BLaER1 treated with 17β-estradiol and CSF1 and Interleukin-3, amounts not matched to agents 10 nM and 100 nM (cell line): Measurements from ENCODE around the gene VRTN.

Source experiments
- H3K27ac ChIP-seq, 11 experiments: shearing (Covaris generic); formaldehyde crosslinking; 2 replicates each; pipeline ENCODE4 v1.8.1; 2022
- H3K27me3 ChIP-seq, 11 experiments: shearing (Covaris generic); formaldehyde crosslinking; 2 replicates each; pipeline ENCODE4 v1.8.1; 2022
- H3K36me3 ChIP-seq, 11 experiments: shearing (Covaris generic); formaldehyde crosslinking; 2 replicates each; pipeline ENCODE4 v1.8.1; 2022
- H3K4me1 ChIP-seq, 10 experiments: shearing (Covaris generic); formaldehyde crosslinking; 2 replicates each; pipeline ENCODE4 v1.8.1; 2022
- H3K4me2 ChIP-seq, 11 experiments: shearing (Covaris generic); formaldehyde crosslinking; 2 replicates each; pipeline ENCODE4 v1.8.1; 2022
- H3K4me3 ChIP-seq, 10 experiments: shearing (Covaris generic); formaldehyde crosslinking; 2 replicates each; pipeline ENCODE4 v1.8.1; 2022
- H3K9ac ChIP-seq, 11 experiments: shearing (Covaris generic); formaldehyde crosslinking; 2 replicates each; pipeline ENCODE4 v1.8.1; 2022
- H3K9me3 ChIP-seq, 11 experiments: shearing (Covaris generic); formaldehyde crosslinking; replicated peaks in 1 of 11; 2 replicates each; pipeline ENCODE4 v1.8.1; 2022
- H4K20me1 ChIP-seq, 11 experiments: shearing (Covaris generic); formaldehyde crosslinking; 2 replicates each; pipeline ENCODE4 v1.8.1; 2022
- Cebpa-rat ChIP-seq, 11 experiments: shearing (Covaris generic); IDR thresholded peaks; 2 replicates each; pipeline ENCODE4 v1.8.1; 2022

VRTN gene

DNA sequence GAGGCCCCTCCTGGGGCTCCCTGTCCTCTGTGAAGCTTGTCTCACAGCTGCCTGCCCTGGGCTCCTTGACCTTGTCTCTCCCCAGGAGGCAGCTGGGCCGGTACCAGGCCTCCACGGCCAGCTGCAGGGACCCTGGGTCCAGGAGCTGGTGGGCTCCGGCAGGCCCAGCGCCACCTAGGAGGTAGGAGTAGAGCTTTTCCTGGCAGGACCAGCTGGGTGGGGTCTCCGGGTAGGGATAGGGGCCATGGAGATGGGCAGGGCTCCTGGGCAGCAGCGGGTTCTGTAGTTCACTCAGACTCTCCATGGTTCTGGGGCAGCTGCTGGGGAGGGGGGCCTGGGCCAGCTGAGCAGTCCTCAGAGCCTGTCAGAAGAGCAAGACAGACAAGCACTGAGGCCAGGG, 61.2 kb downstream of the VRTN start:
- Histone ChIP-seq H3K9me3 (no peaks in the 10 kb centered on the region), H3K27ac (no peak overlapping the region), H3K4me2 (no peak overlapping the region), H3K27me3 (no peaks in the 10 kb centered on the region), H3K4me3 (no peak overlapping the region), H3K4me1 (peaks cover 7 to 46% (median 39%) of the 10 kb centered on the region in 10 experiments; a peak in 19 of 20 replicates), H3K9ac (no peak overlapping the region), H3K36me3 (no peaks in the 10 kb centered on the region), H4K20me1 (no peaks in the 10 kb centered on the region)
- no peak for TF ChIP-seq Cebpa-rat (IDR thresholded peaks at IDR 0.05)
